ENCODE data around the gene FSHR.

Gene FSHR

DNA sequence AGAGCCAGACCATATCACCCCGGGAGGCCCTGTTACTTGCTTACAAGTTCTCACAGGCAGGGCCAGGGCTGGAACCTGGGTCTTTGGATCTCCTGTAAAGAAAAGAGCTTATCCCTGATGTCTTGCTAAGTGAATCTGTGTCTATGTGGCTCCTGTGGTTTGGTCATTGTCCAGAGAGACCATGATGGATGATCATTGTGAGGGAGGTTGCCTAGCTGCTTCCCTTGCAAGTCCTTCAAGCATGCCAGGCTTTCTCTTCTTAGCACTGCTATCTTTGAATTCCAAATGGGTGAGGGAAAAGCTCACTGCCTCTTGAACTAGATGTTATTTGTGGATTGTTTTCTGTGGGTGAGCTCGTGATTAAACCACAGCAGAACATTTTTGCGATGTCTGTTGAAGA is 151.6 kb downstream of the FSHR start:
- Histone ChIP-seq H3K27ac (no peak overlapping the region), H3K9me3 (no peaks in the 10 kb centered on the region), H3K4me1 (no peaks in the 10 kb centered on the region), H3K27me3 (no peaks in the 10 kb centered on the region), H3K36me3 (no peaks in the 10 kb centered on the region), H3K4me3 (no peak overlapping the region)
- TF ChIP-seq, protein P1, sequence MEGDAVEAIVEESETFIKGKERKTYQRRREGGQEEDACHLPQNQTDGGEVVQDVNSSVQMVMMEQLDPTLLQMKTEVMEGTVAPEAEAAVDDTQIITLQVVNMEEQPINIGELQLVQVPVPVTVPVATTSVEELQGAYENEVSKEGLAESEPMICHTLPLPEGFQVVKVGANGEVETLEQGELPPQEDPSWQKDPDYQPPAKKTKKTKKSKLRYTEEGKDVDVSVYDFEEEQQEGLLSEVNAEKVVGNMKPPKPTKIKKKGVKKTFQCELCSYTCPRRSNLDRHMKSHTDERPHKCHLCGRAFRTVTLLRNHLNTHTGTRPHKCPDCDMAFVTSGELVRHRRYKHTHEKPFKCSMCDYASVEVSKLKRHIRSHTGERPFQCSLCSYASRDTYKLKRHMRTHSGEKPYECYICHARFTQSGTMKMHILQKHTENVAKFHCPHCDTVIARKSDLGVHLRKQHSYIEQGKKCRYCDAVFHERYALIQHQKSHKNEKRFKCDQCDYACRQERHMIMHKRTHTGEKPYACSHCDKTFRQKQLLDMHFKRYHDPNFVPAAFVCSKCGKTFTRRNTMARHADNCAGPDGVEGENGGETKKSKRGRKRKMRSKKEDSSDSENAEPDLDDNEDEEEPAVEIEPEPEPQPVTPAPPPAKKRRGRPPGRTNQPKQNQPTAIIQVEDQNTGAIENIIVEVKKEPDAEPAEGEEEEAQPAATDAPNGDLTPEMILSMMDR (IDR thresholded peaks at IDR 0.05) = no peak
- DNase-seq = no peak
- intact Hi-C loops (cut with DNase I; ENCODE audit: low total_unique reads) = no loop called here

DNA sequence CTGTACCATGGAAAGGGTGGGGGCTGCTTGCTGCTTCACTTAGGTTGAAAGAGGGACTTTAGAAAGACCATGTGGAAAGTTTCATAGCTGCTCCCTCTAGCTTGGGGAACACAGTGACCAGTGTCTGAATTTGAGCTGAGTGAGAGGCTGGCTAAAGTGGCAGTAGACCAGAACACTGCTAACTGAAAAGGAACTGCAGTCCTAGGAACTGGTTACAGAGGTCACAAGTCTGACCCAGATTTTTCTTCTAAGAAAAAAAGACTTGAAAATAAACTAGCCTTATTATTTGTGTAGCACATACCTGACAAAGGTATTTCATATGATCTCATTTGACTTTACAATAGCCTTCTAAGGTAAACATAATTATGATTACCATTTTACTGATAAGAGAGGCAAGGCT is 153.6 kb downstream of the FSHR start:
- H3K36me3 ChIP-seq = no peaks in the 10 kb centered on the region
- H3K4me1 ChIP-seq = no peaks in the 10 kb centered on the region
- no peak for DNase-seq
- TF ChIP-seq, protein P1 (IDR thresholded peaks at IDR 0.05) = no peak
- intact Hi-C loops (cut with DNase I; ENCODE audit: low total_unique reads) = no loop called here
- no peak overlapping the region for H3K27ac ChIP-seq
- H3K27me3 ChIP-seq = no peaks in the 10 kb centered on the region
- no peak overlapping the region for H3K4me3 ChIP-seq
- no peaks in the 10 kb centered on the region for H3K9me3 ChIP-seq

DNA sequence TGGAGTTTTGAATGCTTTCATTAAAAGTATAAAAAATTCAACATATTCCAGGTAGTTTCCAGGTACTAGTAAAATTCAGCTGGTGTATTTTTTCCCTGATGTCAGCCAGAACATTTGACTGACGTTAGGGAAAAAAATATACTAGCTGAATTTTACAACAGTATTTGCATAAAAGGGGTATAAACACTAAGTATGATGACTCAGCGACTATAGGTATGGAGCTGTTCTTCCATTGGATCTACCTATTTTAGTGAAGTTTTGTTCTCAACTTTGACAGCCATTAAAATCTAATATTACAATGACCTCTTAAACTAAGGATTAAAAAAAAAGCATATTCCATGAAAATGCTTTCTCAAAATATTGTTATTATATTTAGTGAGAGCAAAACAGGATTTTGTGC is 155.9 kb downstream of the FSHR start:
- no peaks in the 10 kb centered on the region for H3K9me3 ChIP-seq
- TF ChIP-seq, protein P1 (IDR thresholded peaks at IDR 0.05) = no peak
- H3K4me3 ChIP-seq = no peak overlapping the region
- H3K27me3 ChIP-seq = no peaks in the 10 kb centered on the region
- no peaks in the 10 kb centered on the region for H3K4me1 ChIP-seq
- H3K27ac ChIP-seq = no peak overlapping the region
- no peaks in the 10 kb centered on the region for H3K36me3 ChIP-seq
- intact Hi-C loops (cut with DNase I; ENCODE audit: low total_unique reads) = no loop called here
- DNase-seq = no peak

DNA sequence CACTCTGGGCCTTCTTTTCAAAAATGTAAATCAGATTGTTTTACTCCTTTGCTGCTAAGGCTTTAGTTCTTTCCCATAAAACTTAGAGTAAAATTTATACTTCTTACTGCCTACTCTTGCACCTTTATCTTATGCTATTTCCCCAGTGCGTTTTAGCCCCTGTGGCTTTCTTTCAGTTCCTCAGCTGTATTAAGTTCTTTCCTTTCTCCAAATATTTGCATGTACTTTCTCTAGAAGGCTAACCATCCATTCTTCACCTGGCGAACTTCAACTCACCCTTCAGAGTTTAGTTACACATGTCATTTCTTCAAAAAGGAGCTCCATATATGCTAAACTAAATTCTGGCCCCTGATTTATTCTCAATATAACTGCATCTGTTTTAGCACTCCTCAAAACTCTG is 160.7 kb downstream of the FSHR start:
- Histone ChIP-seq H3K9me3 (no peaks in the 10 kb centered on the region), H3K36me3 (no peaks in the 10 kb centered on the region), H3K27ac (no peak overlapping the region), H3K4me1 (no peaks in the 10 kb centered on the region), H3K4me3 (no peak overlapping the region), H3K27me3 (no peaks in the 10 kb centered on the region)
- TF ChIP-seq, protein P1 (IDR thresholded peaks at IDR 0.05) = no peak
- intact Hi-C loops (cut with DNase I; ENCODE audit: low total_unique reads) = no loop called here
- no peak for DNase-seq

DNA sequence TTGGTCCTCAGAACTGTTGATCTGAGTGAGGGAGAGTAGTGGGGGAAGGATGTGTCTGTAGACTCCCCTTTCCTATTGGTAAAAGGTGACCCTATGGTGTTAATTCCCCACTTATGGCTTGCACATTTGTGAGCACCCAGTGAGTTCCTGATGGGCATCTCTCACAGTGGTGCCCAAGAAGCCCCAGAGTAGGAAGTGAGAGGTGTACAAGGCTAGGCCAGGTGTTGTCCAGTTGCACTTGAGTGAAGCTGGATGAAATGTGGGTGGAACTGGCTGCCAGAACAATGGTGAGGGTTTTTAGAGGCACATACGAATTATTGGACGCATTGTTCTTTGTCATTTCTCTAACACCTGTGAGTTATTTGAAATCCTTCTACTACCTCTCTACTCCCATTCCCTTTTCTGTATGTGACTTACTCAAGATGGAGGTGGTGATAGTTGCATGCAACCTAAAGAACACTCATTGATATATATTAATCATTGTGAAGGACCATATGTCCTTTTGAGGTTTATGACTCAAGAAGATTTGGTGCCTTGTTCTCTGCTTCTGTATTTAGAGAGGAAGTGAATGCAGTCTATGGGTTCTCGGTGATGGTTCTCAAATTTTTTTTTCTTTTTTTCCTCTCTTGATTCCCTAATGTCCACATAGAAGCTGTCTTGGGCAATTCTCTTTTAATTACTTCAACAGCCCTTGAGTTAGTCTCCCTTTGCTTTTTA is 162.7 kb downstream of the FSHR start:
- Histone ChIP-seq H3K27me3 (no peaks in the 10 kb centered on the region), H3K36me3 (no peaks in the 10 kb centered on the region), H3K4me1 (no peaks in the 10 kb centered on the region), H3K4me3 (no peak overlapping the region), H3K27ac (no peak overlapping the region), H3K9me3 (no peaks in the 10 kb centered on the region)
- no peak for DNase-seq
- TF ChIP-seq, protein P1 (IDR thresholded peaks at IDR 0.05) = no peak
- intact Hi-C loops (cut with DNase I; ENCODE audit: low total_unique reads) = no loop called here

DNA sequence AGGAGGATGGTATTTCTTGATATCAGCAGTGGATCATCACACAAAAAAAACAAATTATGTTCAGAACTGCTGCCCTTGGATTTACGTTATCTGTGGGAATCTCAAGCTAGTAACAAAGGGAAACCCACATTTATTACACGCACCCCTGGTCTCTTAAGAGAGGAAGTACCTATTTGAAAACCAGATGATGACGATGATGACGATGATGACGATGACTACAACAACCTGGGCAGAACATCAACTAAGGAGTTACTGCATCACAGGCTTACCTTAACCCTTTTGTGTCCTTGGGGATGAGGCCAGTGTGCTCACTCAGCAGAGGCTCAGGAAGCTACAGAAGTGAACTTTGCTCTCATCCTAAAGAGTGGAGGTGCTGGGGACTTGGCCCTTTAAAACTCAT is 169.4 kb downstream of the FSHR start:
- H3K36me3 ChIP-seq = no peaks in the 10 kb centered on the region
- no peak overlapping the region for H3K4me3 ChIP-seq
- H3K9me3 ChIP-seq = no peaks in the 10 kb centered on the region
- TF ChIP-seq, protein P1 (IDR thresholded peaks at IDR 0.05) = no peak
- peaks cover 0 to 2% of the 10 kb centered on the region in 2 donors for H3K27me3 ChIP-seq
- no peak for DNase-seq
- no peaks in the 10 kb centered on the region for H3K4me1 ChIP-seq
- no peak overlapping the region for H3K27ac ChIP-seq
- intact Hi-C loops (cut with DNase I; ENCODE audit: low total_unique reads) = no loop called here
